ENCODE measurements around the gene SSPN. TPM values are rescaled to one million over a fixed set of nuclear protein-coding genes. Genes with fewer than 3 reads are reported as not detected.

The SSPN gene
- polyA plus RNA-seq, 1 donor from 2014 or later: 0.26 TPM

GRCh38 chr12:26177283-26177682 is 18.1 kb upstream of the SSPN start:
- no peaks in the 10 kb centered on the region for H3K79me2 ChIP-seq (replicated peaks; ENCODE audit: insufficient read depth, low read length)
- H2AFZ ChIP-seq (ENCODE audit: low read depth, low read length): no peak overlapping the region
- H3K36me3 ChIP-seq (ENCODE audit: insufficient read depth, low read length): no peaks in the 10 kb centered on the region
- H3K9ac ChIP-seq (ENCODE audit: low read length): no peak overlapping the region
- no peaks in the 10 kb centered on the region for H3F3A ChIP-seq (ENCODE audit: insufficient read depth, low read length, poor library complexity, severe bottlenecking)
- TF ChIP-seq REST (IDR thresholded peaks at IDR 0.05; ENCODE audit: borderline replicate concordance) (no peak), EZH2 (IDR thresholded peaks at IDR 0.05; ENCODE audit: borderline replicate concordance, insufficient read depth, low read length, poor library complexity, severe bottlenecking) (no peak), TAF1 (IDR thresholded peaks at IDR 0.05; ENCODE audit: low read depth) (no peak), RAD21 (conservative IDR thresholded peaks at IDR 0.05) (no peak), CTCF (IDR thresholded peaks at IDR 0.05; ENCODE audit: poor library complexity, severe bottlenecking) (no peak), MXI1 (conservative IDR thresholded peaks at IDR 0.05; ENCODE audit: poor library complexity, severe bottlenecking) (no peak), EP300 (conservative IDR thresholded peaks at IDR 0.05; ENCODE audit: poor library complexity, severe bottlenecking) (no peak), POLR2AphosphoS5 (IDR thresholded peaks at IDR 0.05) (no peak), SMC3 (conservative IDR thresholded peaks at IDR 0.05; ENCODE audit: poor library complexity) (no peak)
- no peaks in the 10 kb centered on the region for H4K20me1 ChIP-seq (ENCODE audit: insufficient read depth)
- no peak overlapping the region for H3K4me2 ChIP-seq (ENCODE audit: low read length)
- no peak overlapping the region for H3K27ac ChIP-seq (ENCODE audit: low read length)
- H3K27me3 ChIP-seq (ENCODE audit: insufficient read depth, low read depth, low read length): no peaks in the 10 kb centered on the region
- no peaks in the 10 kb centered on the region for H3K9me3 ChIP-seq (ENCODE audit: low read length)
- no peaks in the 10 kb centered on the region for H3K9me2 ChIP-seq (ENCODE audit: insufficient read depth, low read length)
- H3K4me3 ChIP-seq (ENCODE audit: low read length): no peak overlapping the region

- Histone ChIP-seq H4K20me1 (ENCODE audit: insufficient read depth) (no peaks in the 10 kb centered on the region), H3K4me3 (ENCODE audit: low read length) (no peak overlapping the region), H3K79me2 (replicated peaks; ENCODE audit: insufficient read depth, low read length) (no peaks in the 10 kb centered on the region), H3K36me3 (ENCODE audit: insufficient read depth, low read length) (no peaks in the 10 kb centered on the region), H3K9me2 (ENCODE audit: insufficient read depth, low read length) (no peaks in the 10 kb centered on the region), H3K27me3 (ENCODE audit: insufficient read depth, low read depth, low read length) (no peaks in the 10 kb centered on the region), H3K9ac (ENCODE audit: low read length) (no peak overlapping the region), H2AFZ (ENCODE audit: low read depth, low read length) (no peak overlapping the region), H3K9me3 (ENCODE audit: low read length) (no peaks in the 10 kb centered on the region), H3F3A (ENCODE audit: insufficient read depth, low read length, poor library complexity, severe bottlenecking) (no peaks in the 10 kb centered on the region), H3K27ac (ENCODE audit: low read length) (no peak overlapping the region), H3K4me2 (ENCODE audit: low read length) (no peak overlapping the region)
- TF ChIP-seq TAF1 (IDR thresholded peaks at IDR 0.05; ENCODE audit: low read depth): no peak
- no peak for TF ChIP-seq RAD21 (conservative IDR thresholded peaks at IDR 0.05)
- TF ChIP-seq SMC3 (conservative IDR thresholded peaks at IDR 0.05; ENCODE audit: poor library complexity): no peak
- TF ChIP-seq MXI1 (conservative IDR thresholded peaks at IDR 0.05; ENCODE audit: poor library complexity, severe bottlenecking): no peak
- TF ChIP-seq CTCF (IDR thresholded peaks at IDR 0.05; ENCODE audit: poor library complexity, severe bottlenecking): no peak
- TF ChIP-seq EZH2 (IDR thresholded peaks at IDR 0.05; ENCODE audit: borderline replicate concordance, insufficient read depth, low read length, poor library complexity, severe bottlenecking): no peak
- TF ChIP-seq REST (IDR thresholded peaks at IDR 0.05; ENCODE audit: borderline replicate concordance): no peak
Measured at GRCh38 chr12:26179826-26180225, 15.5 kb upstream of the SSPN start.

Data from neural cell (in vitro differentiated cells).